HG03571 (cell line): ENCODE results near the gene SSNA1.

Experiments
- ATAC-seq: cut with Tn5 transposase; IDR thresholded peaks from one replicate; pipeline ENCODE4 v1.9.1; 2021; ENCODE audit not compliant: unreplicated experiment

SSNA1 gene

DNA sequence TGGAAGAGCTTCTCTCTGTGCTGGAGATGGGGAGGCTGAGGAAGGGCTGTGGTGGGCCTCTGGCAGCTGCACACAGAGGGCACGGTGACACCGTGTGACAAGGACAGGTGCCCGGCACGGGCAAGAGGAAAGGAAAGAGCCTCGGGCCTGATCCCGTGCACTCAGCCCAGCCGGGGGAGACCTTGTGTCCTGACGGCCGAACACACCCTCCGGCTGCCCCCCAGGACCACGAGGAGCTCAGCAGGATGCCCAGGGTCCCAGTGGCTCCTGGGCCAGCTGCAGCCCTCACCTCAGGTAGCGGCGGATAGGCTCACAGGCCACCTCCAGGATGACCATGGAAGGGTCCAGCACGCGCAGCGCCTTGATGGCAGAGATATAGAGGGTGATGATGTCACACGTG, 5.6 kb upstream of the SSNA1 start:
- no peak for ATAC-seq

GRCh38 chr9:137183980-137184595, 4.4 kb upstream of the SSNA1 start:
- no peak for ATAC-seq

DNA sequence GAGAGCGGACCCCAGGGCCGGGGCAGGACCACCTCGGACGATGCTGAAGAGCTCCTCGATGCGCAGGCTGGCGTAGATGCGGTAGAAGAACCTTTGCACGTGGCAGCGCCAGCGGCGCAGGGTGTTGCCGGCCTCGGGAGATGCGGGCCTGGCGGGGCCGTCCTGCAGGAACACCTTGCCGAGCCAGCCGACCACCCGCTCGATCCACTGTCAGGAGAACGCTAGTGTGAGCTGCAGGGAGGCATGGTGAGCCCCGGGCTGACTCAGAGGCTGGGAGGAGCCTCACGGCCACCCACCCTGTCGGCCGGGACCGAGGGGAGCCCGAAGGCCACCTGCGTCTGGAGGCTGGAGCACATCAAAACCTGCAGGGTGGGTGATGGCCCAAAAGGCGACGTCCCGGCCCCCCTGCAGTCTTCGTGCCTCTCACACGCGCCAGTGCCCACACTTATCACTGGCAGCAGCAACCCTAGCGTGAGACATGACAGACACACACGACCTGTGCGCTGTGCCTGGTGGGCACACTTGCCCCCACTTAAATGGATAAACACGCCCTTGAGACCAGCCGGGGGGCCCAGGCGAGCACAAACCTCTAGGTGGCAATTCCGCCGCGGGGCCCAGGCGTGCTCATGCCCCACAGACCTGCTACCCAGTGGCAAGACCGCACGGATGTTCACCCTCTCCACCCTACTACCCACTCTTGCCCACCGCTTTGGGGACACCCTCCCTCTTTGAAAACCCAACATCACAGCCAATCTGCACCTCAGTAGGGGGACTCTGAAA, 3.4 kb upstream of the SSNA1 start:
- no peak for ATAC-seq

GRCh38 chr9:137185921-137186320, 2.6 kb upstream of the SSNA1 start:
- ATAC-seq, result no peak

DNA sequence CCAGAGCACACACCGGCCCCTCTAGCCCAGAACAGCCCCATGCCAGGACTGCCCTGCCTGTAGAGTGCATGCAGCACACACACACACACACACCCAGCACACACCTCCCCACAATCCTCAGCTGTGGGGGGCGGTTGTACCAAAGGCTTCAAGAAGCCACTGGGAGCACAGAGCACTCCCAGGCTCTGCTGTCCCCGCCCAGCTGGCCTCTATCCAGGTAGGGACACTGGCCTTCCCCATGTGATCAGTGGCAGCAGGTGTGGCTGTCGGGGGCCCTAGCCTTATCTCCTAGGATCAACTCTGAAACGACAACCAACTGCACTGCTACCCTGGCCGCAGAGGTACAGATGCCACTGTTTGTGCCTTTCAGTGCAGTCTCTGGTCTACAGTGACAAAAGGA, 2.1 kb upstream of the SSNA1 start:
- ATAC-seq, result no peak

- ATAC-seq, result no peak
Measured at GRCh38 chr9:137187386-137187785, 1.1 kb upstream of the SSNA1 start.

DNA sequence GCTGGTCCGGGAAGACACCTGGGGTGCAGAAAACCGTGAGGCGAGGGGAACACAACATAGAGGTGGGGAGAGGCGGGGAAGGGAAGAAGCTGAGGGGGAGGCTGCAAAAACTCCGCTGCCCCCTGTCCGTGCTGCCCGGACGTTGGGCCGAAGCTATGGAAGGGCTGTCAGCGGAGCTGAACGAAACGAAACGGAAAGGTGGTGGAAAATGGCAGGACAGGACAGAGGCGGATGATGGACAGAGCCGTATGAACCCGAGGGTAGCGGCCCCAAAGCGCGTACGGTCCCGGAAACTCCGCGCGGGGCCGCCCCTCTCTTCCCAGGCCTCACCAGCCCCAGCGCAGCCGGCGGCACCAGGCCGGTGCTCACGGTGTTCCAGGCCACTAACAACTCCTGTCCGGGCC, 388 bp upstream of the SSNA1 start:
- ATAC-seq, result no peak

DNA sequence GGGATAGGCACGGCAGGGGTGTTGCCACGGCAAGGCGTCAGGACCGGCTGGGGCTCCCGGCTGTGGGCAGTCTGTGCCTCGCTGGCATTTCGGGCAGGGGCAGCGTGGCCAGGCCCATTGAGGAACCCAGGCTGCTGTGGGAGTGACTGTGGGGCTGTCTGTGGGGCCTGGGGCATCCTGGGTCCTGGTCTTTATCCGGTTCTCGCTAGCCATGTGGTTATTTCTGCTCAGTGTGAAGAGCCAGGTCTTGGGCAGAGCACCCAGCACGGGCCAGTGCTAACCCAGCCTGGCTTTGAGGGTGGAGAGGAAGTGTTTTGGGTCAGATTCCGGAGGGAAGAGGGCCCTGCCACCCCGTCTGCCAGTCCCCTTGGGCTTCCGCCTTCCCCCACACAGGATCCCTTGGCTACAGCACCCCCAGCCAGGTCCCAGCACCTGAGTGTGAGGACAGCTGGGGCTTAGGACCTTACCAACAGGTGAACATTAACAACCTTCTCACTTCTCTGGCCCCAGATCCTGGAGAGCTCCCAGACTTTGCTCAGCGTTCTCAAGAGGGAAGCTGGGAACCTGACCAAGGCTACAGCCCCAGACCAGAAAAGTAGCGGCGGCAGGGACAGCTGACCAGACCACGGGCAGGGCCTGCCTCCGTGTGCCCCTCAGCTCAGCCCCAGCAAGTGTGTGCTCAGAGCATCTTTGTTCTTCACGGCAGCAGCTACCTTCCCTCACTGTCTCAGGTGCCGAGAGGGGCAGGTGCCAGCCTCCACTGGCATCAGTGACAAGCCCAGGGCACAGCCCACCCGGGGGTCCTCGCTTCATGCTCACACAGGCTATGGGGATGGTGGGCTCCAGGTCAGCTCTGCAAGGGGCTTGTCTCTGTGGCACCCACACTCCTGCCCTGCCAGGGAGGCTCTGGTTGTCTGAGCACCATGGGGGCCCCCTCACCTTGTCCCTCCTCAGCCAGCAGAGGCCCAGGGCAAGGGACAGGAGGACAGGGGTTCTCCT, 1.1 kb downstream of the SSNA1 start:
- no peak for ATAC-seq

GRCh38 chr9:137190315-137190856, 1.9 kb downstream of the SSNA1 start:
- ATAC-seq, result no peak

DNA sequence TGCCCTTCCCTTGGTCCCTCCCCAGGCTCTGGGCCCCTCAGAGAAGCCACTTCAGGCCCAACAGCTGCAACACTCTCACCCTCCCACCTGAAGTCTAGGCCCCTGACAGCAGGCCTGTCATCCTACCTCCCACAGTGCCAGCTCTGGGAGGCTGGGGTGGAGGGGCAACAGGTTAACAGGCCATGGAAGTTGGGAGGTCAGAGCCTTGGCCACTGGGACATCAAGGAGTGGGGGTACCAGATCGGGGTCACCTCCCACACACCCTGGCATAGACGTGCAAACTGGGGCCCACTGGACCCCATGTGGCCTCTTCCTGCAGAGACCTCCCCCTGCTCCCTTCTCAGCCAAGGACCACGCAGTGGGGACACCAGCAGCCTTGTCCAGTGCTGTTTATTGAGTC, 2.8 kb downstream of the SSNA1 start:
- ATAC-seq, result no peak

DNA sequence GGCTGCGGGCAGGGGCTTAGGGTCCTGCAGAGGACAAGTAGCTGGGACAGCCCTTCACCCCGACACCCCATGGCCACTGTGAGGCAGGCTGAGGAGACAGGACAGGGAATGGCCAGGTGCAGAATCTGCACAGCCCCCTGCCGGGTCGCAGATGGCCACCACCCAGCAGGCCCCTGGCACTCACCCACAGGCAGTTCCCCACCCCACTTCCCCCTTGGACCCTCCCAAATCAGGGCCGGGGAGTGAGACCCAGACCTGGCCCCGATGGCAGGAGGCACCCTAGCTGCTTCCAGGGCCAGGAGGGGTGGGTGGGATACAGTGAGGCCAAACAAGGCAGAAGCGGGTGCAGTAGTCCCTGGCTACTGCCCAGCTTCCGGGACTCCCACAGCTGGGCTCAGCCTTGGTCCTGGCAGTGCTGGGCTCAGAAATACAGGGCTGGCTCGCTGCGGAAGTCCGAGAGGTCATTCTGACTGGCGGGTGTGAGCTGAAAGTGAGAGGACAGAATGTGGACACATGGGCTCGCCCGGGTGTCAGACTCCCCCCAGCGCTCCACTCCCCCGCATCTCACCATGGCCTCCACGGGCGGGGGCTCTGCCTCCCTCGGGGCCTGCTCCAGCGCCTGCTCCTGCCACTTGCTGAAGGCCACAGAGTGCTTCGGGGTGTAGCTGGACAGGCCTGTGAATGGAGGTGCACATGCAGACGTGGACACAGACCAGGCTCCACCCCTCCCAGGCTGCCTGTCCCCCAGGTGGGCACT, 3.4 kb downstream of the SSNA1 start:
- ATAC-seq, result no peak

DNA sequence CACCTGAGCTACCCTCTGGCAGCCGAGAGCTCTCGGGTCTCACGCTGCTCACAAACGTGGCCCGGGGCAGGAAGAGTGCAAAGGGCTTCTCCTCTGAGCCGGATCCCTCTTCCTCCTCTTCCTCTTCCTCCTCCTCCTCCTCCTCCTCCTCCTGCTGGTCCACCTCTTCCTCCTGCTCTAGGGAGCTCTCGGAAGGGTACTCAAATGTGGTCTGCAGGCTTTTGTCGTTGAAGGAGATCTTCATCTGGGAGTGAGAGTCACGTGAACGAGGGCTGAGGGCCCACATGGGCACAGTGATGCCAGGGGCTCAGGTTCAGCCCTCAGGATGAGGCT, 3.9 kb downstream of the SSNA1 start:
- ATAC-seq, result no peak

DNA sequence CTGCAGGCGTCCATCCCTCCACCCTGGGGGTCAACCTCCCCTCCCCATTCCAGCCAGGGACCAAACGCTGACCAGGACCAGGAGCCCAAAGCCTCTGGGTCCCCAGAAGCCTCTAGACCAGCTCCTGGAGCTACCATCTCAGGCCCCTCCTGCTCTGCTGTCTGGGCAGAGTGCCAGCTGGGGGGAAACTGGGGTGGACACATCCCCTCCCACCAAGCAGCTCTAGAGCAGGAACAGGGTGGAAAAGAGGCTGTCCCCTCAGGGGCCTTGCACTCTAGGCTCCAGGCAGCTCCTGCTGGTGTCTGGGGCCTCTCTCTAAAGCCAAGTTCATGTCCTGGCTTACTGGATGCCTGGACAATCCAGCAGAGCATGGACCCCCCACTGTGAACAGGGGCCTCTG, 4.4 kb downstream of the SSNA1 start:
- no peak for ATAC-seq

- ATAC-seq, result no peak
Measured at GRCh38 chr9:137193771-137194170, 5.3 kb downstream of the SSNA1 start.

- no peak for ATAC-seq
Measured at GRCh38 chr9:137194388-137194787, 5.9 kb downstream of the SSNA1 start.

- no peak for ATAC-seq
Measured at GRCh38 chr9:137194909-137195308, 6.4 kb downstream of the SSNA1 start.

DNA sequence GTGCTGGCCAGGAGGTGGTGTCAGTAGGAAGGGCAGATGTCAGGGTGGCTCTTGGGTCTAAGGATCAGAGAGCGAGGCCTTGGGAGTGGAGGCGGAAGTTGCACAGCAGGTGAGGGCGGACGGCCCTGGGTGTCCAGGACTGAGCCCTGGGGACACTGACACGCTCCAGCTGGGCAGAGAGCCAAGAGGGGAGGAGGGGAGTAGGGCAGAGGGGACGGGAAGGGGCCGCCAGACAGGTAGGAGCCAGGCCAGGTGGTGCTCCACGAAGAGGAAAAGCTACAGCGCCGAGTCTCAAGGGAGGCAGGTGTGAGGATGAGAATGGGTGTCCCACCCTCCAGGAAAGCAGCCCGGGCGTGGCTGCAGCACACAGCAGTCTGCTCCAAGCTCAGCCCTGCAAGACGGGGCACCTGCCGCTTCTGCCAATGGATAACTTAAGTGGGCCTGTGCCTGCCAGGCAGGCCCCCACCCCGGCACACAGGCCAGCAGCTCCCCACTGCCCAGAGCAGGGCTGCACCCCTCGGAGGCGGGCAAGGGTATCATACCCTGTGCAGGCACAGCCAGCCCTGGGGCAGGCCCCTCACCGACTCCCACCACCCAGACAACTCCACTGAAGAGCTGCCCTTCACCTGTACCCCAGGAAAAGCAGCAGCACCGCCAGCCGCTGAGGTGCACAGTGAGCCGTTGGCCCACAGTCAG, 7.2 kb downstream of the SSNA1 start:
- ATAC-seq, result no peak

DNA sequence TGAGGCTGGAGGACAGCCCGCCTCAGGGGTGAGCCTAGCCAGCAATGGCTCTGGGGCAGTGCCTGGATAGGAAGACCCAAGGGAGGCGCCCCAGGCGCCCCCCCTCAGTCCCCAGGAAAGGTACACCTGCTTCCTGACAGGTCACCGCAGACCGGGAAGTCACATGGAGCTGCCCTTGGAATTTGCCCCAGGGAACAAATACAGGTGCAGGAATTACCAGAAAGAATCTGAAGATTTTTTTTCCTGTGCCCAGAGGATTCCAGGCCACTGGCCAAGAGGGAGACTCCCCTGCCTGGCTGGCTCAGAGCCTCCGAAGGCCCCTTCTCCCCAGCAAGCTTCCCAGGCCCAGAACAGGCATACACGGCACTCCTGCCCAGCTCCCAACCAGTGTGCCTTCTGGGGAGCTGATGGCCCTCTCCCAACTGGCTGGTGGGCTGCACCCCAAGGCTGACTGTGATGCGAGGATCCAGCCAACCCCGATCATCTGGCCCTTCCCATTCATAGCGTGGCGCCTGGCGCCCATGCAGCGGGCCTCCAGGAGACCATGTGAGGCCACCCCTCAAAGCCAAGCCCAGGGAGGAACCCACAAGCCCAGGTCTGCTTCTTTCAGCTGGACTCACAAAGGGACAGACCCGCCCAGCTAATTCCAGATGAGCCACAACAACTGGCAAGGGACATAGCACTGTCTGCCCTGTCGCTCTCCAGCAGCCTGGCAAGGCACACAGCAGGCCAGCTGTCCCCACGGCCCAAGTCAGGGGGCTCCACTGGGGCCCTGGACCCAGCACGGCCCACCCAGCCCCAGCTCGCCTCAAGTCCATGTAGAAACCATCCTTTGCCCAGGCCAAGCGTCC, 9.8 kb downstream of the SSNA1 start:
- ATAC-seq, result no peak

GRCh38 chr9:137198902-137199283, 10.4 kb downstream of the SSNA1 start:
- no peak for ATAC-seq
